ENCODE measurements around the gene KLK13. TPM values are rescaled to one million over a fixed set of nuclear protein-coding genes. Genes with fewer than 3 reads are reported as not detected.

KLK13 gene
- total and polyA plus RNA-seq, 2 experiments from 2014 or later = 0.45 TPM; not detected in 1

GRCh38 chr19:51030631-51031030, 34.3 kb downstream of the KLK13 start:
- Histone ChIP-seq H3K9me3 (ENCODE audit: low read depth) (no peaks in the 10 kb centered on the region), H3K27ac (no peak overlapping the region), H3K36me3 (no peaks in the 10 kb centered on the region)

GRCh38 chr19:51029718-51030117, 35.2 kb downstream of the KLK13 start:
- no peak overlapping the region for H3K4me3 ChIP-seq
- no peaks in the 10 kb centered on the region for H3K9me3 ChIP-seq (ENCODE audit: low read depth)
- TF ChIP-seq CTCF (IDR thresholded peaks at IDR 0.05; ENCODE audit: low read depth, low read length) = no peak
- peaks cover 3% of the 10 kb centered on the region for H3K27me3 ChIP-seq
- no peak for DNase-seq (ENCODE audit: low read depth in 1 of 2, low spot score in 1 of 2)
- H3K36me3 ChIP-seq = no peaks in the 10 kb centered on the region
- H3K27ac ChIP-seq = no peak overlapping the region
- no peaks in the 10 kb centered on the region for H3K4me1 ChIP-seq (ENCODE audit: low read depth)

More at GRCh38 chr19:51030631-51031030, 34.3 kb downstream of the KLK13 start:
- H3K4me3 ChIP-seq = no peak overlapping the region
- no peaks in the 10 kb centered on the region for H3K4me1 ChIP-seq (ENCODE audit: low read depth)
- TF ChIP-seq CTCF (IDR thresholded peaks at IDR 0.05; ENCODE audit: low read depth, low read length) = no peak
- DNase-seq (ENCODE audit: low read depth in 1 of 2, low spot score in 1 of 2) = no peak
- H3K27me3 ChIP-seq = peaks cover 4% of the 10 kb centered on the region

DNA sequence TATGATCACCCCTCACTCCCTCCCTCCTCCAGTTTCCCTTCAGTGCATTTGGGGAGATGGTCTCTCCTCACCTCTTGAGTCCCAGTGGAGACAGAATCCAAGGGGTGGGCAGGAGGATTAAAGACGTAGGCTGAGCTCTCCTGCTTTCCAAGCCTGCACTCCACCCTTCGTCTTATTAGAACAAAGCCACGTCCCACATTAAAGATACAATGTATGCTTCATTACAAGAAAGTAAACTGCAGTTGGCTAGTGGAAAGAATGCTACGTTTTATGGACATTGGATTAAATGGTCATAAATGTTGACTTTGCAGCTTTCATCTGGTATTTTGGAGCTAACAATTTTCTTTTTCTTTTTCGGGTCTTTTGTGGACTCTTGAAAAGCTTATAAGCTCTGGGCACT, 37.0 kb downstream of the KLK13 start:
- Histone ChIP-seq H3K4me3 (no peak overlapping the region), H3K4me1 (ENCODE audit: low read depth) (no peaks in the 10 kb centered on the region), H3K36me3 (no peaks in the 10 kb centered on the region), H3K27ac (no peak overlapping the region), H3K9me3 (ENCODE audit: low read depth) (no peaks in the 10 kb centered on the region), H3K27me3 (peaks cover 9% of the 10 kb centered on the region)
- no peak for TF ChIP-seq CTCF (IDR thresholded peaks at IDR 0.05; ENCODE audit: low read depth, low read length)
- DNase-seq (ENCODE audit: low read depth in 1 of 2, low spot score in 1 of 2) = no peak

GRCh38 chr19:51027126-51027806, 37.6 kb downstream of the KLK13 start:
- H3K4me1 ChIP-seq (ENCODE audit: low read depth) = no peaks in the 10 kb centered on the region
- DNase-seq (ENCODE audit: low read depth in 1 of 2, low spot score in 1 of 2) = no peak
- no peak overlapping the region for H3K4me3 ChIP-seq
- H3K27me3 ChIP-seq = peaks cover 9% of the 10 kb centered on the region
- H3K27ac ChIP-seq = no peak overlapping the region
- H3K9me3 ChIP-seq (ENCODE audit: low read depth) = no peaks in the 10 kb centered on the region
- H3K36me3 ChIP-seq = no peaks in the 10 kb centered on the region
- no peak for TF ChIP-seq CTCF (IDR thresholded peaks at IDR 0.05; ENCODE audit: low read depth, low read length)

DNA sequence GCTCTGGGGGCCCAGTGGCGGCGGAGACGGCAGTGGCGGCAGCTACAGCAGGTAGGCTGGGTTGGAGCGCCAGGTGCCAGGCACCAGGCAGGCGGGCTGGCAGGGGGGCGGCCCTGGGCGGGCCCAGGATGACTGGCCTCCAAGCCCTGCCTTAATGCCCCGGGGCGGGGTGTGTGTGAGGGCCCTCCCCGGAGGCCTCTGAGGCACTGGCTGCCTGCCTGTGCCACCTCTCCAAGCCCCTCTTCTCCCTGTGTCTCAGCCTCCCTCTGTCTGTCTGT, 38.4 kb downstream of the KLK13 start, which contains the start of gene KLK11:
KLK11 (minus strand) TSS at position 63 of the 278 bp plus-strand sequence. CDS start 985 bp downstream, outside the sequence.
- DNase-seq (ENCODE audit: low read depth in 1 of 2, low spot score in 1 of 2) = no peak
- Histone ChIP-seq H3K9me3 (ENCODE audit: low read depth) (no peaks in the 10 kb centered on the region), H3K36me3 (no peaks in the 10 kb centered on the region), H3K4me3 (no peak within 1 kb of the TSS), H3K4me1 (ENCODE audit: low read depth) (no peaks in the 10 kb centered on the region), H3K27ac (no peak within 1 kb of the TSS), H3K27me3 (peaks cover 9% of the 10 kb centered on the region)
- no peak for TF ChIP-seq CTCF (IDR thresholded peaks at IDR 0.05; ENCODE audit: low read depth, low read length)

Data from cardiac muscle cell (in vitro differentiated cells and primary cell).